Right lobe of liver (tissue), 6 donors: ENCODE measurements around the gene SERPIND1. TPM values are rescaled to one million over a fixed set of nuclear protein-coding genes. Genes with fewer than 3 reads are reported as not detected.

ENCODE experiments used
- ATAC-seq, 4 donors: fragments of 200-7000 bp; cut with Tn5 transposase; one replicate each; pipeline ENCODE4 v1.9.1; 2020; ENCODE audit warnings: mild to moderate bottlenecking in 4 of 4, moderate library complexity in 4 of 4
- DNase-seq, 3 donors: peaks; one replicate each; pipeline ENCODE4 v3.0.0-alpha.2; 2020
- H3K27ac ChIP-seq, 3 donors: fragments of 200-600 bp; one replicate each; pipeline ENCODE4 v1.8.0; 2022
- H3K27me3 ChIP-seq, 2 donors: fragments of 200-600 bp; one replicate each; pipeline ENCODE4 v1.8.0; 2022
- H3K36me3 ChIP-seq, 4 donors: fragments of 200-600 bp; sonication (generic) in 1 of 4; one replicate each; pipeline versions ENCODE4 v1.5.1 to v1.8.0; 2017 to 2022; ENCODE audit warnings: control low read depth in 1 of 4
- H3K4me1 ChIP-seq, 4 donors: fragments of 200-600 bp; sonication (generic) in 1 of 4; one replicate each; pipeline versions ENCODE4 v1.5.1 to v1.8.0; 2017 to 2022; ENCODE audit warnings: control low read depth in 1 of 4
- H3K4me3 ChIP-seq, 3 donors: fragments of 200-600 bp; one replicate each; pipeline ENCODE4 v1.8.0; 2022
- H3K9me3 ChIP-seq, 4 donors: fragments of 200-600 bp; sonication (generic) in 1 of 4; one replicate each; pipeline versions ENCODE4 v1.5.1 to v1.8.0; 2017 to 2022; ENCODE audit warnings: control low read depth in 1 of 4
- POLR2A ChIP-seq: fragments of 450-650 bp; IDR thresholded peaks from one replicate; pipeline ENCODE4 v1.6.1; 2017; ENCODE audit warnings: antibody characterized with exemption, mild to moderate bottlenecking
- WGBS: methylation state at CpG from one replicate; pipeline ENCODE4 v1.1.6; 2018; ENCODE audit warnings: low coverage, low lambda C conversion rate; ENCODE audit not compliant: insufficient coverage; ENCODE audit errors: missing lambda C conversion rate; 5-methylcytosine and 5-hydroxymethylcytosine counted together
- intact Hi-C, 2 donors: fragments of 100-400 bp; cut with DNase I; formaldehyde crosslinking; loops; one replicate each; pipeline versions ENCODE4 v1.11.2 to v1.14.1; 2022
- total RNA-seq, 6 experiments: library from RNA; depleted of rRNA in 2 of 6; stranded (reverse); fragments of >200 nt in 2 of 6; fragmentation: NEBNext Ultra II Directional in 3 of 6; extraction: Animal tissue kit (Norgen Biotek cat#: 25700) in 3 of 6; gene quantifications; one replicate each; pipeline versions ENCODE4 v1.1.0 to v1.2.4, GENCODE V29; 2016 to 2023
- TF ChIP-seq, protein P1 (sequence below), 4 donors: fragments of 200-600 bp in 3 of 4; fragments of 450-650 bp in 1 of 4; IDR thresholded peaks; one replicate each; pipeline versions ENCODE4 v1.5.1 to v1.8.0; 2016 to 2022; ENCODE audit warnings: antibody characterized with exemption in 4 of 4, mild to moderate bottlenecking in 2 of 4
- donor health status: DM: no; HTN: yes; CAD: no.
- donor health status: DM: no; HTN: no; CAD: no.
- donor health status: DM: no; HTN: no; CAD: no.
- donor health status: DM: no; HTN: yes; CAD: no.
- donor health status: DM: no; HTN: yes; CAD: no.

SERPIND1 gene
- total RNA-seq, 6 experiments from 2014 or later, result 49.7 to 615 (median 331) TPM

- H3K27me3 ChIP-seq, result no peaks in the 10 kb centered on the region
- no CpG with 5 or more reads among the region's 7 CpGs for WGBS
- no peak overlapping the region for H3K27ac ChIP-seq
- DNase-seq (no peak), ATAC-seq (no peak)
- TF ChIP-seq POLR2A, result no peak
- TF ChIP-seq, protein P1, sequence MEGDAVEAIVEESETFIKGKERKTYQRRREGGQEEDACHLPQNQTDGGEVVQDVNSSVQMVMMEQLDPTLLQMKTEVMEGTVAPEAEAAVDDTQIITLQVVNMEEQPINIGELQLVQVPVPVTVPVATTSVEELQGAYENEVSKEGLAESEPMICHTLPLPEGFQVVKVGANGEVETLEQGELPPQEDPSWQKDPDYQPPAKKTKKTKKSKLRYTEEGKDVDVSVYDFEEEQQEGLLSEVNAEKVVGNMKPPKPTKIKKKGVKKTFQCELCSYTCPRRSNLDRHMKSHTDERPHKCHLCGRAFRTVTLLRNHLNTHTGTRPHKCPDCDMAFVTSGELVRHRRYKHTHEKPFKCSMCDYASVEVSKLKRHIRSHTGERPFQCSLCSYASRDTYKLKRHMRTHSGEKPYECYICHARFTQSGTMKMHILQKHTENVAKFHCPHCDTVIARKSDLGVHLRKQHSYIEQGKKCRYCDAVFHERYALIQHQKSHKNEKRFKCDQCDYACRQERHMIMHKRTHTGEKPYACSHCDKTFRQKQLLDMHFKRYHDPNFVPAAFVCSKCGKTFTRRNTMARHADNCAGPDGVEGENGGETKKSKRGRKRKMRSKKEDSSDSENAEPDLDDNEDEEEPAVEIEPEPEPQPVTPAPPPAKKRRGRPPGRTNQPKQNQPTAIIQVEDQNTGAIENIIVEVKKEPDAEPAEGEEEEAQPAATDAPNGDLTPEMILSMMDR (IDR thresholded peaks at IDR 0.05), result no peak
- H3K36me3 ChIP-seq, result peaks cover 0 to 47% (median 18%) of the 10 kb centered on the region in 4 donors
- no peaks in the 10 kb centered on the region for H3K9me3 ChIP-seq
- intact Hi-C loops, result loop anchor here in 1 of 2 donors (10.0 kb wide), 1 partner anchor 133 kb away; no protein-coding TSS in a partner anchor
- no peak overlapping the region for H3K4me3 ChIP-seq
- no peaks in the 10 kb centered on the region for H3K4me1 ChIP-seq
These were observed 25.8 kb upstream of the SERPIND1 start for GRCh38 chr22:20748082-20748481.

DNA sequence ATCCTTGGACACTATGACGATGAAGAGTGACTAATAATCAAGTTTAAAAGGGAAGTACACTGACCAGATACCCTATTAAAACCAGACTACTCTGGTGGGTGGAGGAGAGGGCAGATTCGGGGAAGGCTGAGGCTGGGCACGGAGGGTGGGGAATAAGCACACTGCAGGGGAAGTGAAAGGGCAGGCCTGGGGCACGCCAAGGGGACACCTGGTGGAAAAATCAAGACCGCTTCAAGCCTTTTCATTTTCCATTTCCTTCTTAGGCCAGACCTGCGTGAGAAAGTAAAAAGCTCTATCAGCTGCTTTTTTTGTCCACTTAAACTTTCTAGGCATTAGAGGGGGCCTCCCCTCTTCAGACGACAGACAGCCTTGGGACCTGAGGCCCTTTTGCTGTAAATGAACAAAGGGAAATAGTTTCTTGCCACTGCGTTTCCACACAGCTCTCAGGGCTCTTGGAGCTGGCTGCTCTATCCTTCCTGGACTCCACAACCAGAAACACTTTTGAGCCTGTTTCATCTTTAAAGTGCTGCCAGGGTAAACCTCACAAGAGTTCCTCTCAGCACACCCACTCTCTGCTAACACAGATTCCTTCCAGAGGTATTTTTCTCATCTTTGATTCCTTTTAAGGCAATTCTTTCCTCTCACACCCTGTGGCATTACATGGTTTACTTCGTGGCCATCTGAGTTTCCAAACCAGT, 25.0 kb upstream of the SERPIND1 start:
- intact Hi-C loops, result loop anchor here in 1 of 2 donors (10.0 kb wide), 1 partner anchor 134 kb away; no protein-coding TSS in a partner anchor
- H3K4me3 ChIP-seq, result no peak overlapping the region
- TF ChIP-seq POLR2A, result no peak
- peak in 2 of 4 donors; percentile 7 to 15 for ATAC-seq
- H3K27ac ChIP-seq, result no peak overlapping the region
- no peaks in the 10 kb centered on the region for H3K4me1 ChIP-seq
- peak in 1 of 3 donors; percentile 22 for DNase-seq
- WGBS, result 76% methylated on average over 9 of the region's 9 CpGs
- H3K9me3 ChIP-seq, result no peaks in the 10 kb centered on the region
- H3K36me3 ChIP-seq, result peaks cover 0 to 47% (median 18%) of the 10 kb centered on the region in 4 donors
- H3K27me3 ChIP-seq, result no peaks in the 10 kb centered on the region

GRCh38 chr22:20749453-20749852, 24.5 kb upstream of the SERPIND1 start:
- TF ChIP-seq, protein P1 (IDR thresholded peaks at IDR 0.05), result no peak
- TF ChIP-seq POLR2A, result no peak
- no peaks in the 10 kb centered on the region for H3K4me1 ChIP-seq
- peaks cover 0 to 44% (median 15%) of the 10 kb centered on the region in 4 donors for H3K36me3 ChIP-seq
- H3K4me3 ChIP-seq, result no peak overlapping the region
- no peaks in the 10 kb centered on the region for H3K27me3 ChIP-seq
- 83% methylated on average over 1 of the region's 3 CpGs for WGBS
- no peak overlapping the region for H3K27ac ChIP-seq
- ATAC-seq (no peak), DNase-seq (peak in 1 of 3 donors; percentile 29)
- intact Hi-C loops, result loop anchor here in 1 of 2 donors (10.0 kb wide), 1 partner anchor 135 kb away; no protein-coding TSS in a partner anchor
- no peaks in the 10 kb centered on the region for H3K9me3 ChIP-seq

- H3K27ac ChIP-seq, result no peak overlapping the region
- H3K27me3 ChIP-seq, result no peaks in the 10 kb centered on the region
- no peaks in the 10 kb centered on the region for H3K4me1 ChIP-seq
- no peaks in the 10 kb centered on the region for H3K9me3 ChIP-seq
- H3K36me3 ChIP-seq, result peaks cover 0 to 36% (median 11%) of the 10 kb centered on the region in 4 donors
- no peak for TF ChIP-seq POLR2A
- TF ChIP-seq, protein P1 (IDR thresholded peaks at IDR 0.05), result no peak
- DNase-seq, result peak in 2 of 3 donors; percentile 54 to 78
- ATAC-seq, result peak; percentile 34 to 91 (median 60)
- intact Hi-C loops, result no loop called here
- no peak overlapping the region for H3K4me3 ChIP-seq
- WGBS, result no CpG with 5 or more reads among the region's 9 CpGs
These were observed 23.3 kb upstream of the SERPIND1 start for GRCh38 chr22:20750461-20751184.
